Activated T-helper 1 cell treated with anti-CD3 and anti-CD28 coated beads, Interleukin-2, amount 50 U/mL, for 16 hours (primary cell): ENCODE results near the gene PRSS38.
"Not testable (repeated sequence)": the region's sequence is repeated elsewhere in the genome, so short reads cannot be mapped to it uniquely, and the experiment has no call there.

Experiments used
- DNase-seq, 2 donors: peaks; one replicate each; pipeline ENCODE4 v3.0.0-alpha.2; 2020; ENCODE audit warnings: low read depth in 1 of 2, low spot score in 1 of 2

The PRSS38 gene

GRCh38 chr1:227838181-227838580 is 22.7 kb downstream of the PRSS38 start:
- no peak for DNase-seq

GRCh38 chr1:227841096-227841495 is 25.6 kb downstream of the PRSS38 start:
- no peak for DNase-seq

- DNase-seq: no peak
Observed at GRCh38 chr1:227844320-227845146, 29.1 kb downstream of the PRSS38 start.

- no peak for DNase-seq
Observed at GRCh38 chr1:227845147-227845458, 29.6 kb downstream of the PRSS38 start.

- no peak for DNase-seq
Observed at GRCh38 chr1:227845519-227845918, 30.0 kb downstream of the PRSS38 start.

- DNase-seq: no peak
Observed at GRCh38 chr1:227846265-227846858, 30.9 kb downstream of the PRSS38 start.

GRCh38 chr1:227847046-227847445 is 31.6 kb downstream of the PRSS38 start:
- DNase-seq: not testable (repeated sequence)

GRCh38 chr1:227848430-227848932 is 33.0 kb downstream of the PRSS38 start:
- no peak for DNase-seq

- DNase-seq: no peak
Observed at GRCh38 chr1:227849251-227849650, 33.8 kb downstream of the PRSS38 start.

GRCh38 chr1:227854189-227854588 is 38.7 kb downstream of the PRSS38 start:
- DNase-seq: no peak

GRCh38 chr1:227855687-227856086 is 40.2 kb downstream of the PRSS38 start:
- no peak for DNase-seq

GRCh38 chr1:227856147-227856858 is 40.8 kb downstream of the PRSS38 start:
- DNase-seq: no peak

GRCh38 chr1:227864882-227865281 is 49.4 kb downstream of the PRSS38 start:
- no peak for DNase-seq

- no peak for DNase-seq
Observed at GRCh38 chr1:227869279-227869842, 53.9 kb downstream of the PRSS38 start.

GRCh38 chr1:227869851-227870305 is 54.4 kb downstream of the PRSS38 start:
- no peak for DNase-seq

- no peak for DNase-seq
Observed at GRCh38 chr1:227870366-227870765, 54.9 kb downstream of the PRSS38 start.

- not testable (repeated sequence) for DNase-seq
Observed at GRCh38 chr1:227871892-227872291, 56.4 kb downstream of the PRSS38 start.

GRCh38 chr1:227877810-227878209 is 62.3 kb downstream of the PRSS38 start:
- not testable (repeated sequence) for DNase-seq

- no peak for DNase-seq
Observed at GRCh38 chr1:227880342-227880924, 65.0 kb downstream of the PRSS38 start.

- DNase-seq: no peak
Observed at GRCh38 chr1:227883073-227883520, 67.6 kb downstream of the PRSS38 start.
